Measurements from ENCODE around the gene DGCR8. TPM values are rescaled to one million over a fixed set of nuclear protein-coding genes. Genes with fewer than 3 reads are reported as not detected.

DGCR8 gene
- total and polyA plus RNA-seq, 11 donors, result 8.8 to 22.1 (median 13.0) TPM

DNA sequence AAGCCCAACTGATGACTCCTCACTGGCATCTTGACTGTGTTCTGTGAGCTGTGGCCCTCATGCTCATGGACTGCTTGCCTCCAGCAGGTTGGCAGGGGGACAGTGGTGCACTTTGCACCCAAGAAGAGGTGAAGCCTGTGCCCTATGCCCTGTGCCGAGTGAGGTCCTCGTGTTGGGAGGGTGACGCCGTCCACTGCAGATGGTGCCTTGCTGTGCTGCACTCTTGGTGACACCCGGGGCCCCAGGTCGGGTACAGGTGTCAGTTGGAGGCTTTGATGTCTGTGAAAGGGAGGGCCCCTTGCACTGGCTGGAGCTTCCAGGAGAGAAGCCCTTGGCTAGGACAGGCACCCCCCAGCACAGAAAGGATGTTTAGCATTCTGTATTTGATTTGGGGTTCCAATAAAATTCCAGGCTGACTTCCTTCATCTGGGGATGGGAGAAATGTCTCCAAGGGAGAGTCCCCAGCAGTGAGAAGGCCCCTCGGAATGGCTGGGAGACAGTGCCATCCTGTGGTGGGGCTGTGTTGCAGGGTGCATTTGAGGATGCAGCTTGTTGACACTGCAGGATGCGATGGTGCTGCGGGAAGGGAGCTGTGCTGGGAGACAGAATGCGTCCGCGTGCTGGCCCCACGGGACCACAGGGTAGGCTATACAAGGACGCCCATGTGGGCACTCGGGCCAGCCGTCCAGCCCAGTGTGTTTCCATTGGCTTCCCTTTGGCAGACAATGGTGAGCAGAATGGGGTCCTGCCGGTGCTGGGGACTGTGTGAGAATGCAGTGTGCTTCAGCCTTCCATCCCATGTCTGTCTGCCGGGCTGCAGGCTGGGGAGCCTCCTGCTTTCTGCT, 49.1 kb downstream of the DGCR8 start:
- Histone ChIP-seq H3K4me3 (no peak overlapping the region), H3K9me3 (no peaks in the 10 kb centered on the region), H3K27ac (no peak overlapping the region), H3K36me3 (peaks cover 0 to 35% (median 22%) of the 10 kb centered on the region in 9 donors), H3K27me3 (no peaks in the 10 kb centered on the region), H3K4me1 (peaks cover 3 to 33% (median 23%) of the 10 kb centered on the region in 12 donors)
- TF ChIP-seq, protein P1, sequence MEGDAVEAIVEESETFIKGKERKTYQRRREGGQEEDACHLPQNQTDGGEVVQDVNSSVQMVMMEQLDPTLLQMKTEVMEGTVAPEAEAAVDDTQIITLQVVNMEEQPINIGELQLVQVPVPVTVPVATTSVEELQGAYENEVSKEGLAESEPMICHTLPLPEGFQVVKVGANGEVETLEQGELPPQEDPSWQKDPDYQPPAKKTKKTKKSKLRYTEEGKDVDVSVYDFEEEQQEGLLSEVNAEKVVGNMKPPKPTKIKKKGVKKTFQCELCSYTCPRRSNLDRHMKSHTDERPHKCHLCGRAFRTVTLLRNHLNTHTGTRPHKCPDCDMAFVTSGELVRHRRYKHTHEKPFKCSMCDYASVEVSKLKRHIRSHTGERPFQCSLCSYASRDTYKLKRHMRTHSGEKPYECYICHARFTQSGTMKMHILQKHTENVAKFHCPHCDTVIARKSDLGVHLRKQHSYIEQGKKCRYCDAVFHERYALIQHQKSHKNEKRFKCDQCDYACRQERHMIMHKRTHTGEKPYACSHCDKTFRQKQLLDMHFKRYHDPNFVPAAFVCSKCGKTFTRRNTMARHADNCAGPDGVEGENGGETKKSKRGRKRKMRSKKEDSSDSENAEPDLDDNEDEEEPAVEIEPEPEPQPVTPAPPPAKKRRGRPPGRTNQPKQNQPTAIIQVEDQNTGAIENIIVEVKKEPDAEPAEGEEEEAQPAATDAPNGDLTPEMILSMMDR (IDR thresholded peaks at IDR 0.05), result peak in 11 of 12 donors; percentile 11 to 40 (median 27)
- no peak for TF ChIP-seq POLR2A (IDR thresholded peaks at IDR 0.05)
- ATAC-seq (peak in 1 of 4 donors; percentile 4), DNase-seq (no peak)
- intact Hi-C loops (cut with DNase I), result loop anchor here in 4 of 10 donors (5.0 to 10.0 kb wide), 2 partner anchors 157 to 164 kb away; no protein-coding TSS in a partner anchor
- WGBS, 4 donors, result 31 to 44% (median 39%) methylated on average over 13 to 18 of the region's 18 CpGs

DNA sequence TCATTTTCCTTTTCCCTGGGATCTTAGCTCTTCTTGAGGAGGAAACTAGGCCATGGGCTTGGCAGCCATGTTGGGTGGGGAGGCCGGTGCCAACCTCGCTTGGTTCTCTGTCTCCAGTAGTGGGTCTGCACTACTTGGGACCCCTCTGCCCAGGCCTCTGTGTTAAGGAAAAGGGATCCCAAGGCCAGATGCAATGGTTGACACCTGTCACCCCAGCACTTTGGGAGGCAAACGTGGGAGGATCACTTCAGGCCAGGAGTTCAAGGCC, 49.6 kb downstream of the DGCR8 start:
- Histone ChIP-seq H3K4me3 (no peak overlapping the region), H3K27ac (no peak overlapping the region), H3K36me3 (peaks cover 0 to 32% (median 22%) of the 10 kb centered on the region in 9 donors), H3K27me3 (no peaks in the 10 kb centered on the region), H3K9me3 (no peaks in the 10 kb centered on the region), H3K4me1 (peaks cover 3 to 39% (median 27%) of the 10 kb centered on the region in 12 donors)
- no peak for ATAC-seq
- WGBS, 4 donors, result 68 to 87% (median 85%) methylated on average over 1 to 3 of the region's 3 CpGs
- DNase-seq, result no peak
- TF ChIP-seq, protein P1 (IDR thresholded peaks at IDR 0.05), result no peak
- TF ChIP-seq POLR2A (IDR thresholded peaks at IDR 0.05), result no peak
- intact Hi-C loops (cut with DNase I), result loop anchor here in 4 of 10 donors (5.0 to 10.0 kb wide), 3 partner anchors 112 to 165 kb away; partner anchors contain the start of gene ARVCF (in 1 of the 4)

DNA sequence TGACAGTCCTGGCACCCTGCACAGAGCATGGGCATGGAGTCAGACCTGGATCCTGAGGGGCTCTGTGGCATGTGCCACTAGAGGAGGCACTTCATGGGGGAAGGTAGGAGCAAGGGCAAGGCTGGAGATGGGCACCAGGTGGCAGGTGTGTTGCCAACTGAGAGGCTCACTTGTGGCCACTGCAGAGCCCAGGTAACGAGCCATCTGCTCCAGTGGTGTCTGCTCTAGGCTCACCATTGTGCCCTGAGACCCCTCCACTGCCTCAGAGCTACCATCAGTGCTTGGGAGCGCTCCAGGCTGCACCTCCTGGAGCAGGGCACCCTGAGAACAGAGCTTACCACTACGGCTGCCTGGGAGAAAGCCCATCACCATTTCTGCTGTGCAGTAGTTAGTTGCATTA, 50.3 kb downstream of the DGCR8 start:
- intact Hi-C loops (cut with DNase I), result loop anchor here in 1 of 10 donors (5.0 kb wide), 1 partner anchor 113 kb away; the partner anchor contains the start of gene ARVCF
- Histone ChIP-seq H3K27ac (peak overlapping the region in 11 of 12 donors; percentile 94 to 100 (median 98)), H3K4me3 (peak overlapping the region in 8 of 12 donors; percentile 88 to 100 (median 100)), H3K27me3 (no peaks in the 10 kb centered on the region), H3K36me3 (peaks cover 0 to 25% (median 22%) of the 10 kb centered on the region in 9 donors), H3K9me3 (no peaks in the 10 kb centered on the region), H3K4me1 (peaks cover 6 to 45% (median 32%) of the 10 kb centered on the region in 12 donors)
- TF ChIP-seq, protein P1 (IDR thresholded peaks at IDR 0.05), result no peak
- TF ChIP-seq POLR2A (IDR thresholded peaks at IDR 0.05), result no peak
- WGBS, 4 donors, result 77 to 100% (median 82%) methylated on average over 1 to 3 of the region's 3 CpGs
- no peak for DNase-seq
- no peak for ATAC-seq
